GM12874 (cell line): ENCODE measurements around the gene ZNF785.

ENCODE experiments used
- TF ChIP-seq, protein P1 (sequence below): IDR thresholded peaks from 2 replicates; pipeline ENCODE4 v1.5.1; 2011; ENCODE audit warnings: low read depth, mild to moderate bottlenecking, control low read depth, low read length, moderate library complexity; ENCODE audit not compliant: insufficient read depth

ZNF785 gene

GRCh38 chr16:30566531-30566930 is 19.0 kb downstream of the ZNF785 start:
- TF ChIP-seq, protein P1, sequence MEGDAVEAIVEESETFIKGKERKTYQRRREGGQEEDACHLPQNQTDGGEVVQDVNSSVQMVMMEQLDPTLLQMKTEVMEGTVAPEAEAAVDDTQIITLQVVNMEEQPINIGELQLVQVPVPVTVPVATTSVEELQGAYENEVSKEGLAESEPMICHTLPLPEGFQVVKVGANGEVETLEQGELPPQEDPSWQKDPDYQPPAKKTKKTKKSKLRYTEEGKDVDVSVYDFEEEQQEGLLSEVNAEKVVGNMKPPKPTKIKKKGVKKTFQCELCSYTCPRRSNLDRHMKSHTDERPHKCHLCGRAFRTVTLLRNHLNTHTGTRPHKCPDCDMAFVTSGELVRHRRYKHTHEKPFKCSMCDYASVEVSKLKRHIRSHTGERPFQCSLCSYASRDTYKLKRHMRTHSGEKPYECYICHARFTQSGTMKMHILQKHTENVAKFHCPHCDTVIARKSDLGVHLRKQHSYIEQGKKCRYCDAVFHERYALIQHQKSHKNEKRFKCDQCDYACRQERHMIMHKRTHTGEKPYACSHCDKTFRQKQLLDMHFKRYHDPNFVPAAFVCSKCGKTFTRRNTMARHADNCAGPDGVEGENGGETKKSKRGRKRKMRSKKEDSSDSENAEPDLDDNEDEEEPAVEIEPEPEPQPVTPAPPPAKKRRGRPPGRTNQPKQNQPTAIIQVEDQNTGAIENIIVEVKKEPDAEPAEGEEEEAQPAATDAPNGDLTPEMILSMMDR = no peak

DNA sequence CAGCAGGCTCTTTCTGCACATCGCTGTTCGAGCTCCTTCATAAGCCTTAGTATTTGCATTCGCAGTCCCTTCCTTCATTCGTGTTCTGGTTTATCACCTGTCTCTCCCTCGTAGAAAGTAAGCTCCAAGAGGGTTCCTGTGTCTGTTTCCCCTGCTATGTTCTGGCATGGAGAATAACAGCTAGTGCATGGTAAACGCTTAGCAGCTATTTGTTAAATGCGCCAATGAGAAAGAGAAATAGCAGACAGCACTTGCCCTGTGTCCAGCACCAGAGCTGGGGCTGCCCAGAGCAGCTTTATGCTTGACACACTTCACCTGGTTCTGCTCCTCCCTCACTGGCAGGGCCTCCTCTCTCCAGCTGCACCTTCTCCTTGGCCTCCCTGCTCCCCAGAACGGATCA is 19.5 kb downstream of the ZNF785 start:
- TF ChIP-seq, protein P1 = no peak

DNA sequence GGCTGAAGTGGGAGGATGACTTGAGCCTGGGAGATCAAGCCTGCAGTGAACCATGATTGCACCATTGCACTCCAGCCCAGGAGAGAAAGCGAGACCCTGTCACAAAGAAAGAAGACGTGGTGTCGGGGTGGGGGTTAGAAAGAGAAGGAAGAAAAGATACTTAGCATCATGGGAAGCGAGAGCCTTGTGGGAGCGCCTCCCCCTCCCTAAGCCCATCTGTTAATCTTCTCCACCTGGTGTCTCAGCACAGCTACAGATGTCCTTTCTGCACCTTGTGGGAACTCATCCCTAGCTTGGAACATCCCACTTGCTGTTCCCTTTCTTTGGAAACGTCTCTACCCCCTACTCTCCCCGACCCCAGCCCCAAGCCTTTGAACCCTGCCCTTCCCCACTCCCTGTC is 20.0 kb downstream of the ZNF785 start:
- TF ChIP-seq, protein P1 = no peak

DNA sequence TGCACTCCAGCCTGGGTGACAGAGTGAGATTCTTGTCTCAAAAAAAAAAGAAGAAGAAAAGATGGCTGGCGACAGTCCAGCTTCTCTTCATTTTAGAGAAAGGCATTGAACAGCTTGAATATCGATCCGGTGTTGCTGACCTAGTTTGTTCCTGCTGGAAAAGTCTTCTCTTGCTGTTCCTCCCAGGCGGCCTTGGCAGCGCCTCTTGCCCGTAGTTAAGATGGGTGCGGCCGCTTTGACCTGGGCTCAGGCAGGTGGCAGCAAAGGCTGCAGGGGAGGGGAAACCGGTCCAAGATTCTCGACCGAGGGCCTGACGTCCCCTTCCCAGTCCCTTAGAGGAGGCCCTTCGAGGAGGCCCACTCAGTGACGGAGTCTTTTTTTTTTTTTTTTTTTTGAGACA is 23.5 kb downstream of the ZNF785 start:
- TF ChIP-seq, protein P1 = no peak

- TF ChIP-seq, protein P1 = no peak
Observed at GRCh38 chr16:30561089-30561816, 24.2 kb downstream of the ZNF785 start.

DNA sequence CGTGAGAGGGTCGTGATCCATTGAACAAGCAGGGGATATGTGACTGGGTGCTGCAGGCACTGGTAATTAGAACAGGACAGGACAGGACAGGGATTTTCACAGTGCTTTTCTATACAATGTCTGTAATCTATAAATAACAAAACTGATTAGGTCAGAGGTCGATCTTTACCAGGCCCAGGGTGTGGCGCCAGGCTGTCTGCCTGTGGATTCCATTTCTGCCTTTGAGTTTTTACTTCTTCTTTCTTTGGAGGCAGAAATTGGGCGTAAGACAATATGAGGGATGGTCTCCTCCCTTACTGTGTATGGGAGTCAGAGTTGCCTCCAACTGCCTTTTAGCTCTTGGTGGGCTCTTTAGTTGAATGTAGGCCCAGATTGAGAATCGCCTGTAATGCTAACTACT is 25.8 kb downstream of the ZNF785 start:
- TF ChIP-seq, protein P1 = no peak

DNA sequence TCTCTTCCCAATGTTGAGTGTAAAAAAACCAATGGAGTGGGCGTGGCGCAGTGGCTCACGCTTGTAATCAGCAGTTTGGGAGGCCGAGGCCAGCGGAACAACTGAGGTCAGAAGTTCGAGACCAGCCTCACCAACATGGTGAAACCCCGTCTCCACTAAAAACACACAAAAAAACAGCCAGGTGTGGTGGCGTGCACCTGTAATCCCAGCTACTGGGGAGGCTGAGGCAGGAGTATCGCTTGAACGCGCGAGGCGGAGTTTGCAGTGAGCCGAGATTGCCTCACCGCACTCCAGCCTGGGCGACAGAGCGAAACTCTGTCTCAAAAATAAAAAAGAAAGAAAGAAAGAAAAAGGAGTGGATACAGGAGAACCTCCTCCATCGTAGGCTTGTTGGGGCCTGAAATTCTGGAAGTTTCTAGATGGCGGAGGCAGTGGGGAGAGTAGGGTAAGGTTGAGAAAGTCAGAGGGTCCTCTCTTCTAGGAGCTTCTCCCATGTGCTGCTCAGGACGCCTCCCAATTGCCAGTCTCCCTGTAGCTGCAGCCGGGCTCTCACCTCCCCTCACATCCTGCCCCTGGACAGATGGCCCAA is 26.6 kb downstream of the ZNF785 start:
- TF ChIP-seq, protein P1 = no peak
